Left lobe of liver (tissue), 2 donors: ENCODE results near the gene LRRC25. TPM values are rescaled to one million over a fixed set of nuclear protein-coding genes. Genes with fewer than 3 reads are reported as not detected.
"Not testable (repeated sequence)": the region's sequence is repeated elsewhere in the genome, so short reads cannot be mapped to it uniquely, and the experiment has no call there.

ENCODE experiments used
- ATAC-seq: fragments of 200-7000 bp; cut with Tn5 transposase; one replicate; pipeline ENCODE4 v1.9.1; 2020; ENCODE audit warnings: mild to moderate bottlenecking, moderate library complexity
- DNase-seq: peaks from one replicate; pipeline ENCODE4 v3.0.0-alpha.2; 2020; ENCODE audit warnings: low spot score
- total RNA-seq: library from RNA; stranded (reverse); gene quantifications from one replicate; pipeline ENCODE4 v1.2.1, GENCODE V29; 2021
- donor health status: DM: no; HTN: no; CAD: no; lungs with moderate emphysema.
- donor health status: DM: no; HTN: yes; CAD: no.

LRRC25 gene
- total RNA-seq, 1 donor from 2014 or later: 2.2 TPM

GRCh38 chr19:18353378-18354005 is 43.9 kb downstream of the LRRC25 start:
- DNase-seq (no peak), ATAC-seq (no peak)

DNA sequence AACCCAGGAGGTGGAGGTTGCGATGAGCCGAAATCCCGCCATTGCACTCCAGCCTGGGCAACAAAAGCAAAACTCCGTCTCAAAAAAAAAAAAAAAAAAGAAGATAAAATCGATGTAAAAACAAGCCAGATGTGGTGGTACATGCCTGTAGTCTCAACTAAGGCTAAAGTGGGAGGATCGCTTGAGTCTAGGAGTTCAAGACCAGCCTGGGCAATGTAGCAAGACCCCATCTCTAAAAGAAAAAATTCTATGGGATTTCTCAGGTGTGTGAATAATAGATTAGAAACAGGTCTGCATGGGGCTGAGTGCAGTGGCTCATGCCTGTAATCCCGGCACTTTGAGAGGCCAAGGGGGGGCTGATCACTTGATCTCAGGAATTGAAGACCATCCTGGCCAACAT is 45.9 kb downstream of the LRRC25 start:
- ATAC-seq (no peak), DNase-seq (no peak)

DNA sequence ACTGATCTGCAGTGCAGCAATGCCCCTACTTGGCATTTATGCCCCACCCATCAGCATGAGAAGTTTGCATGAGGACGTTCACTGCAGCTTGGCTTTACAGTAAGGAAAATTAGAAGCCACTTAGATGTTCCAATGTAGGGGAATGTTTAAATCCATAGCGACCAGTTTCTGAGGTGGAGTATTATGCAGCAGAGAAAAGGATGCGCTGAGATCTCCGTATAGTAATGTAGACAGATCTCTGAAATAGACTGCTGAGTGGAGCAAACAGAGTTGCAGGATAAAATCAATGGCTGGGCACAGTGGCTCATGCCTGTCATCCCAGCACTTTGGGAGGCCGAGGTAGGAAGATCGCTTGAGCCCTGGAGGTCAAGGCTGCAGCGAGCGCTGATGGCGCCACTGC is 46.9 kb downstream of the LRRC25 start:
- no peak for DNase-seq
- no peak for ATAC-seq

GRCh38 chr19:18349524-18350128 is 47.8 kb downstream of the LRRC25 start:
- no peak for DNase-seq
- peak; percentile 83 for ATAC-seq

DNA sequence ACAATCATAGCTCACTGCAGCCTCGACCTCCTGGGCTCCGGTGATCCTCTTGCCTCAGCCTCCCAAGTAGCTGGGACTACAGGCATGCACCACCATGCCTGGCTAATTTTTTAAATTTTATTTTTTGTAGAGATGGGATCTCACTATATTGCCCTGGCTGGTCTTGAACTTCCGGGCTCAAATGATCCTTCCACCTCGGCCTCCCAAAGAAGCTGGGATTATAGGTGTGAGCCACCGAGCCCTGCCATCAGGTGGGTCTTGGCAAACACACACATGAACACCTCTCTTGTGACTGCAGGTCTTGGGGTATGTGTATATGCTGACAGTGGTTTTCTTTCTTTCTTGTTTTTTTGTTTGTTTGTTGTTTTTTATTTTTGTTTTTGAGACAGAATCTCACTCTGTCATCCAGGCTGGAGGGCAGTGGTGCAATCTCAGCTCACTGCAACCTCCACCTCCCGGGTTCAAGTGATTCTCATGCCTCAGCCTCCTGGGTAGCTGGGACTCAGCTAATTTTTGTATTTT is 48.5 kb downstream of the LRRC25 start:
- DNase-seq, ATAC-seq: not testable (repeated sequence)

DNA sequence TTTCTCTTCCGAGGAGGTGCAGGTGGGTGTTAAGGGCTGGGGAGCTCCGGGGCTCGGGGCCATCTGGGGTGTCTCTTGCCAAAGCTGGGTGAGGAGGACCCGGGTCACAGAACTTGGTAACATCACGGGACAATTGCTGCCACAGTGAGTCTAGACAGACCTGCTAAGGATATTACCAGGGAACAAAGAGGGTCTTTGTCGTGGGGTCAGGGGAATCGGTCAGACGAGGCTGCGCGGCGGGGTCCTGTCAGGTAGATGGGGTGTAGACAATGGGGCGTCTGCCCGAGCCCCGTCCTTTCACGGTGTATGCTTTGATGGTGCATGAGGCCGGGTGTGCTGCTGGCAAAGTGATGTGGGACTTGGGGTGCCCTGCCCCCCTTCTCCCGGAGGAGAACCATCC is 49.3 kb downstream of the LRRC25 start:
- ATAC-seq: no peak
- DNase-seq: no peak

GRCh38 chr19:18346091-18346490 is 51.3 kb downstream of the LRRC25 start:
- DNase-seq (no peak), ATAC-seq (no peak)

GRCh38 chr19:18345296-18345695 is 52.1 kb downstream of the LRRC25 start:
- no peak for ATAC-seq
- no peak for DNase-seq

- ATAC-seq: no peak
- DNase-seq: no peak
These were observed 52.9 kb downstream of the LRRC25 start for GRCh38 chr19:18344582-18344950.

- ATAC-seq: no peak
- no peak for DNase-seq
These were observed 55.3 kb downstream of the LRRC25 start for GRCh38 chr19:18342090-18342632.

Other genes with a start within 250 kb of the LRRC25 start
- gene PIK3R2, start 244.5 kb downstream of the LRRC25 start, total RNA-seq: 14.8 TPM
- 57.6 TPM for gene IFI30, start 223.8 kb downstream of the LRRC25 start, total RNA-seq
- 8.6 TPM for gene MPV17L2, start 204.4 kb downstream of the LRRC25 start, total RNA-seq
- 2.1 TPM for gene RAB3A, start 193.6 kb downstream of the LRRC25 start, total RNA-seq
- gene PDE4C, start 171.2 kb downstream of the LRRC25 start, total RNA-seq: 0.60 TPM
- gene IQCN, start 123.2 kb downstream of the LRRC25 start, total RNA-seq: 2.8 TPM
- gene JUND, start 116.0 kb downstream of the LRRC25 start, total RNA-seq: 47.4 TPM
- gene LSM4, start 74.5 kb downstream of the LRRC25 start, total RNA-seq: 53.3 TPM
- gene PGPEP1, start 57.0 kb downstream of the LRRC25 start, total RNA-seq: 62.4 TPM
- gene GDF15, start 11.5 kb downstream of the LRRC25 start, total RNA-seq: 3.2 TPM
- gene SSBP4, start 21.8 kb upstream of the LRRC25 start, total RNA-seq: 18.4 TPM
- gene ISYNA1, start 40.5 kb upstream of the LRRC25 start, total RNA-seq: 10.2 TPM
- 11.2 TPM for gene ELL, start 124.4 kb upstream of the LRRC25 start, total RNA-seq
- gene FKBP8, start 146.0 kb upstream of the LRRC25 start, total RNA-seq: 116 TPM
- gene KXD1, start 160.2 kb upstream of the LRRC25 start, total RNA-seq: 30.4 TPM
- 425 TPM for gene UBA52, start 174.2 kb upstream of the LRRC25 start, total RNA-seq
- 55.7 TPM for gene REX1BD, start 191.2 kb upstream of the LRRC25 start, total RNA-seq
- gene CRLF1, start 209.2 kb upstream of the LRRC25 start, total RNA-seq: 0.20 TPM
- gene TMEM59L, start 215.2 kb upstream of the LRRC25 start, total RNA-seq: not detected
- 6.1 TPM for gene KLHL26, start 239.4 kb upstream of the LRRC25 start, total RNA-seq